Spleen (tissue), 11 donors: ENCODE data around the gene OR1D2. TPM values are rescaled to one million over a fixed set of nuclear protein-coding genes. Genes with fewer than 3 reads are reported as not detected.

Experiments used
- DNase-seq: peaks from one replicate; pipeline ENCODE4 v3.0.0-alpha.2; 2020
- H3K27ac ChIP-seq, 8 donors: fragments of 200-600 bp; sonication (generic) in 7 of 8; 1 replicate in 4 of 8; 2 replicates in 4 of 8; pipeline versions ENCODE4 v1.5.0 to v1.8.0; 2016 to 2021; ENCODE audit warnings: inconsistent platforms in 4 of 8, mild to moderate bottlenecking in 4 of 8, moderate library complexity in 1 of 8
- H3K27me3 ChIP-seq, 7 donors: fragments of 200-600 bp; sonication (generic) in 6 of 7; replicated peaks in 1 of 7; 1 replicate in 4 of 7; 2 replicates in 3 of 7; pipeline versions ENCODE4 v1.5.0 to v1.8.0; 2016 to 2021; ENCODE audit warnings: inconsistent platforms in 3 of 7, mild to moderate bottlenecking in 1 of 7
- H3K36me3 ChIP-seq, 6 donors: fragments of 200-600 bp; sonication (generic) in 5 of 6; 1 replicate in 4 of 6; 2 replicates in 2 of 6; pipeline versions ENCODE4 v1.5.0 to v1.8.0; 2016 to 2021; ENCODE audit warnings: inconsistent platforms in 2 of 6
- H3K4me1 ChIP-seq, 6 donors: fragments of 200-600 bp; sonication (generic) in 5 of 6; 1 replicate in 3 of 6; 2 replicates in 3 of 6; pipeline versions ENCODE4 v1.5.0 to v1.8.0; 2016 to 2021; ENCODE audit warnings: inconsistent platforms in 3 of 6
- H3K4me3 ChIP-seq, 8 donors: fragments of 200-600 bp; sonication (generic) in 7 of 8; 1 replicate in 4 of 8; 2 replicates in 4 of 8; pipeline versions ENCODE4 v1.5.0 to v1.8.0; 2016 to 2021; ENCODE audit warnings: inconsistent platforms in 4 of 8, mild to moderate bottlenecking in 4 of 8, moderate library complexity in 2 of 8
- H3K9me3 ChIP-seq, 8 donors: fragments of 200-600 bp; sonication (generic) in 7 of 8; 1 replicate in 4 of 8; 2 replicates in 4 of 8; pipeline versions ENCODE4 v1.5.0 to v1.8.0; 2016 to 2021; ENCODE audit warnings: inconsistent platforms in 4 of 8
- POLR2A ChIP-seq, 3 donors: fragments of 450-650 bp; IDR thresholded peaks; one replicate each; pipeline ENCODE4 v1.5.1; 2017; ENCODE audit warnings: antibody characterized with exemption in 3 of 3, mild to moderate bottlenecking in 1 of 3
- POLR2AphosphoS5 ChIP-seq, 3 donors: sonication (generic); formaldehyde crosslinking; IDR thresholded peaks; one replicate each; pipeline ENCODE4 v1.5.1; 2017; ENCODE audit warnings: antibody characterized with exemption in 3 of 3
- WGBS, 5 donors: extraction: QIAGEN DNeasy Blood & Tissue Kit in 3 of 5; methylation state at CpG; one replicate each; pipeline versions ENCODE4 v1.1.5 to v1.1.7; 2013 to 2018; 5-methylcytosine and 5-hydroxymethylcytosine counted together
- intact Hi-C: fragments of 100-400 bp; cut with DNase I; formaldehyde crosslinking; loops from one replicate; pipeline ENCODE4 v1.15.0; 2023; ENCODE audit warnings: low total_unique reads
- polyA plus RNA-seq, 3 donors: library from polyadenylated mRNA; stranded (reverse); fragments of 200-250 nt; gene quantifications; one replicate each; pipeline ENCODE4 v1.2.1, GENCODE V29; 2013
- total RNA-seq, 7 donors: library from RNA; depleted of rRNA in 3 of 7; stranded (reverse); fragments of >200 nt in 3 of 7; fragmentation: NEBNext Ultra II Directional in 4 of 7; extraction: Animal tissue kit (Norgen Biotek cat#: 25700) in 4 of 7; gene quantifications; one replicate each; pipeline versions ENCODE4 v1.1.0 to v1.2.1, GENCODE V29; 2016 to 2021
- TF ChIP-seq, protein P1 (sequence below), 11 experiments: fragments of 200-600 bp in 7 of 11; fragments of 450-650 bp in 4 of 11; sonication (generic) in 4 of 11; IDR thresholded peaks in 8 of 11; conservative IDR thresholded peaks in 3 of 11; 1 replicate in 7 of 11; 2 replicates in 4 of 11; pipeline versions ENCODE4 v1.4.0 to v1.8.0; 2016 to 2021; ENCODE audit warnings: antibody characterized with exemption in 11 of 11, inconsistent platforms in 4 of 11, mild to moderate bottlenecking in 1 of 11
- donor health status: healthy with polysubstance abuse.
- donor health status: DM: no; HTN: no; CAD: no; lungs with moderate emphysema.
- donor health status: DM: no; HTN: no; CAD: no.
- donor health status: Bipolar disorder and iron deficiency.
- donor health status: healthy.
- donor health status: DM: no; HTN: no; CAD: no.
- donor health status: DM: yes; HTN: yes; CAD: no.

The OR1D2 gene
- total and polyA plus RNA-seq, 10 donors, result not detected

DNA sequence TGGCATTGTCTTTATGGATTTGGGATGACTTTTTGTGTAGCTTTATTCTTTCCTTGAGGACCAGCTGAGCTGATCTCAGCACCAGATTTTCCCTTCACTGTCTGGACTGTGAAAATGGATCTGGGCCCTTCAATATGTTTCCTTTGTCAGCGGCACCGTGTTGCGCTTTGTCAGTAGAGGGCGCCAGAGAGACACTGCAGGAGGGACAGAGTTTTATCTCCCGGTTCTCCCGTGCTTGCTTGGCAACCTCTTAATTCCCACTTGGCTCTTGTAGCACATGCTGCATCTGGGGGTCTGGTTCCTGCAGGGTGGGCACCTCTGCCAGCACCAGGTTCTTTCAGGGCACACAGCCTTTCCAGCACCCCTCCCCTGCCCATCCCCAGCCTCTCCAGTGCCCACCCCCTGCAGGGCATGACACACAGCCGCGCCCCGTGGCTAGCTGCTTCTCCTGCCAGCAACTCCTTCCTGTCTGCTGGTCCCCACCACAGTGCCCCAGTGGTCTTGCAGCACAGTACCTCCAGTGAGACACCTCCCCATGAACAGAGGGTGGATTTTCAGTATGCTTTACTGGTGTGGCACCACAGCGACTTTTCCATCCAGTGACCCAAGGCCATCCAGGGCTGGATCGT lies 60.4 kb downstream of the OR1D2 start:
- intact Hi-C loops, result no loop called here
- TF ChIP-seq, protein P1, sequence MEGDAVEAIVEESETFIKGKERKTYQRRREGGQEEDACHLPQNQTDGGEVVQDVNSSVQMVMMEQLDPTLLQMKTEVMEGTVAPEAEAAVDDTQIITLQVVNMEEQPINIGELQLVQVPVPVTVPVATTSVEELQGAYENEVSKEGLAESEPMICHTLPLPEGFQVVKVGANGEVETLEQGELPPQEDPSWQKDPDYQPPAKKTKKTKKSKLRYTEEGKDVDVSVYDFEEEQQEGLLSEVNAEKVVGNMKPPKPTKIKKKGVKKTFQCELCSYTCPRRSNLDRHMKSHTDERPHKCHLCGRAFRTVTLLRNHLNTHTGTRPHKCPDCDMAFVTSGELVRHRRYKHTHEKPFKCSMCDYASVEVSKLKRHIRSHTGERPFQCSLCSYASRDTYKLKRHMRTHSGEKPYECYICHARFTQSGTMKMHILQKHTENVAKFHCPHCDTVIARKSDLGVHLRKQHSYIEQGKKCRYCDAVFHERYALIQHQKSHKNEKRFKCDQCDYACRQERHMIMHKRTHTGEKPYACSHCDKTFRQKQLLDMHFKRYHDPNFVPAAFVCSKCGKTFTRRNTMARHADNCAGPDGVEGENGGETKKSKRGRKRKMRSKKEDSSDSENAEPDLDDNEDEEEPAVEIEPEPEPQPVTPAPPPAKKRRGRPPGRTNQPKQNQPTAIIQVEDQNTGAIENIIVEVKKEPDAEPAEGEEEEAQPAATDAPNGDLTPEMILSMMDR (IDR thresholded peaks at IDR 0.05 in 8 of 11, conservative IDR thresholded peaks at IDR 0.05 in 3 of 11), result peak in 3 of 11 experiments; percentile 17 to 45 (median 24)
- TF ChIP-seq POLR2A (IDR thresholded peaks at IDR 0.05), result no peak
- Histone ChIP-seq H3K9me3 (peaks cover 0 to 21% (median 17%) of the 10 kb centered on the region in 8 donors), H3K27me3 (peaks cover 0 to 23% (median 0%) of the 10 kb centered on the region in 7 donors), H3K4me1 (peaks cover 0 to 22% (median 7%) of the 10 kb centered on the region in 6 donors), H3K36me3 (no peaks in the 10 kb centered on the region), H3K4me3 (no peak overlapping the region), H3K27ac (no peak overlapping the region)
- no peak for DNase-seq
- 65 to 73% (median 68%) methylated on average over 11 of the region's 11 CpGs for WGBS, 5 donors

DNA sequence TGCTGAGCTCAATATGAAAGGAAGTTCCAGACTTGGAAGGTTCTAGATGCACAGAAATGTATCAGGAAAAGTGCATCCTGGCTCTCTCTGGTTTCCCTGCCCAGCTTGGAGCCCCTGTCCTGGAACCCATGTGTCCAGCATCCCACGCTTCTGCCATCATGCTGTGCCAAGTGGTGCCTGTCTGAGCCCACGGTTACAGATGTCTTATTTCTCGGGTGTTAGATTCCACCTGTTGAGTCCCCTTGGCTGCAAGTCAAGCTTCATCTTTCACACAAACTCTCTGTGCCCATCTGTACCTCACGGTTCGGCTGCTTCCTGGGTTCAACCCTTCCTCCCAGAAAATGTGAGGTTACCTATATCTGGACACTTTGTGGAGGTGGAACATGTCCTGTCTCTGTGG lies 63.3 kb downstream of the OR1D2 start:
- H3K27me3 ChIP-seq, result peaks cover 0 to 42% (median 0%) of the 10 kb centered on the region in 7 donors
- no peak overlapping the region for H3K27ac ChIP-seq
- WGBS, 5 donors, result 75 to 88% (median 85%) methylated on average over 5 of the region's 5 CpGs
- DNase-seq, result no peak
- peaks cover 0 to 15% (median 0%) of the 10 kb centered on the region in 6 donors for H3K4me1 ChIP-seq
- TF ChIP-seq POLR2A (IDR thresholded peaks at IDR 0.05) (no peak), POLR2AphosphoS5 (IDR thresholded peaks at IDR 0.05) (no peak)
- TF ChIP-seq, protein P1 (IDR thresholded peaks at IDR 0.05 in 8 of 11, conservative IDR thresholded peaks at IDR 0.05 in 3 of 11), result no peak
- H3K4me3 ChIP-seq, result no peak overlapping the region
- H3K36me3 ChIP-seq, result no peaks in the 10 kb centered on the region
- H3K9me3 ChIP-seq, result peaks cover 0 to 21% (median 17%) of the 10 kb centered on the region in 8 donors
- intact Hi-C loops, result no loop called here

DNA sequence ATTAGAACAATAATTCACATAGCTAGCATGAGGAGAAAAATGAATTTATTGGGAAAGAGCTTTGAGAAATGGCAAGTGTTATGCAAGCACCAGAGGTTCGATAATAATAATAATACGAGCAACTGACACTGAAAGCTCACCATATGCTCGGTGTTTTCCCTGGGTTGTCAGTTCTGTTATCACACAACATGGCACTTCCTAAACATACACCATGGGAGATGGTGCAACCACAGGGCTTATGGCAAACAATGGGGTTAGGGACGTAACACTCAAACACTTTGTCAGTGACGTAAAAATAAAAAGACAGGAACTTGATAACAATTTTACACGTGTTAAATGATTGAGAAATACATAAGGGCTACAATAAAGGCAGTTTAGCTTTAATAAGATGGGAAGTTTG lies 64.5 kb downstream of the OR1D2 start:
- WGBS, 5 donors, result 14 to 28% (median 21%) methylated on average over 6 of the region's 6 CpGs
- Histone ChIP-seq H3K27ac (peak overlapping the region in 3 of 8 donors; percentile 51 to 59 (median 53)), H3K36me3 (peaks cover 0 to under 1% (median 0%) of the 10 kb centered on the region in 6 donors), H3K27me3 (peaks cover 0 to 50% (median 0%) of the 10 kb centered on the region in 7 donors), H3K9me3 (peaks cover 0 to 19% (median 16%) of the 10 kb centered on the region in 8 donors), H3K4me3 (no peak overlapping the region), H3K4me1 (peaks cover 0 to 15% (median 0%) of the 10 kb centered on the region in 6 donors)
- intact Hi-C loops, result no loop called here
- DNase-seq, result peak; percentile 1
- TF ChIP-seq, protein P1 (IDR thresholded peaks at IDR 0.05 in 8 of 11, conservative IDR thresholded peaks at IDR 0.05 in 3 of 11), result no peak

DNA sequence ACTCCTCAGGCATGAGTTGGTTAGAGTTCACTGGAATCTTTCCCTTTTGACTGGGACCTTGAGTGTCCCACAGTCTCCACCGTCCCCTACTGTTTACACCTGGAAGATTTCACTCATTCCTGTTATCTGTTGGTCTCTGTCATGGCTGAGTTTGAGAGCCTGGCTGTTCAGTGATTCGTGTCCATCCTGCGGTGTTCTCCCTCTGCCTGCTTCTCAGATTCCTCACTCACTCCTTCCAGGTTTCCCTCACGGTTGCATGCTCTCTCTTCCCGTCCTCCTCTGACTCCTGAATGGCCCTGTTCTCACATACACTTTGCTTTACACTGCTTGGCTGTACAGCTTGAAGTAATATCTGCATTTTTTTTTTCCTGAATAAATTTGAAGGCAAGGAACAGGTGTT lies 65.3 kb downstream of the OR1D2 start:
- peak overlapping the region in 2 of 8 donors; percentile 53 to 59 for H3K27ac ChIP-seq
- peaks cover 0 to 8% (median 0%) of the 10 kb centered on the region in 6 donors for H3K36me3 ChIP-seq
- no peak for TF ChIP-seq POLR2AphosphoS5 (IDR thresholded peaks at IDR 0.05)
- H3K9me3 ChIP-seq, result peaks cover 0 to 11% (median 9%) of the 10 kb centered on the region in 8 donors
- H3K4me1 ChIP-seq, result peaks cover 0 to 15% (median 0%) of the 10 kb centered on the region in 6 donors
- intact Hi-C loops, result no loop called here
- DNase-seq, result peak; percentile 7
- no peak overlapping the region for H3K4me3 ChIP-seq
- peaks cover 0 to 50% (median 0%) of the 10 kb centered on the region in 7 donors for H3K27me3 ChIP-seq
- 65 to 72% (median 72%) methylated on average over 5 of the region's 5 CpGs for WGBS, 5 donors

Other genes starting within 250 kb of the OR1D2 start
- not detected for gene OR1D5, start 40.8 kb downstream of the OR1D2 start, total RNA-seq
- not detected for gene OR1D5, start 40.8 kb downstream of the OR1D2 start, polyA plus RNA-seq
- gene OR1G1, start 23.1 kb upstream of the OR1D2 start, total RNA-seq, result not detected
- gene OR1G1, start 23.1 kb upstream of the OR1D2 start, polyA plus RNA-seq, result not detected
- gene OR1A2, start 93.1 kb upstream of the OR1D2 start, total RNA-seq, result not detected
- gene OR1A2, start 93.1 kb upstream of the OR1D2 start, polyA plus RNA-seq, result not detected
- not detected for gene OR1A1, start 103.2 kb upstream of the OR1D2 start, total RNA-seq
- not detected for gene OR1A1, start 103.2 kb upstream of the OR1D2 start, polyA plus RNA-seq
- under 1 TPM in 1 of 7 donors, not detected in 6; 0.32 TPM for gene OR3A1, start 193.9 kb upstream of the OR1D2 start, total RNA-seq
- gene OR3A1, start 193.9 kb upstream of the OR1D2 start, polyA plus RNA-seq, result under 1 TPM in 1 of 3 donors, not detected in 2; 0.16 TPM